Esophagus (tissue), 2 donors: Measurements from ENCODE around the gene KIZ. TPM values are rescaled to one million over a fixed set of nuclear protein-coding genes. Genes with fewer than 3 reads are reported as not detected.
A peak's percentile ranks its signal among the peaks of the same experiment; 100 is the strongest.

Source experiments
- H3K27ac ChIP-seq, 2 donors: one replicate each; pipeline ENCODE4 v1.5.1; 2013; ENCODE audit warnings: low read depth in 2 of 2, mild to moderate bottlenecking in 2 of 2, inconsistent platforms in 1 of 2, low read length in 1 of 2, moderate library complexity in 1 of 2
- H3K27me3 ChIP-seq, 2 donors: one replicate each; pipeline ENCODE4 v1.6.1; 2013; ENCODE audit warnings: low read length in 2 of 2, control low read depth in 1 of 2, mild to moderate bottlenecking in 1 of 2; ENCODE audit not compliant: insufficient read depth in 2 of 2, control insufficient read depth in 1 of 2
- H3K36me3 ChIP-seq, 2 donors: one replicate each; pipeline ENCODE4 v1.6.1; 2013; ENCODE audit warnings: low read length in 1 of 2; ENCODE audit not compliant: control insufficient read depth in 2 of 2, insufficient read depth in 2 of 2
- H3K4me1 ChIP-seq, 2 donors: one replicate each; pipeline ENCODE4 v1.6.1; 2013; ENCODE audit warnings: low read length in 1 of 2; ENCODE audit not compliant: control insufficient read depth in 2 of 2, insufficient read depth in 2 of 2
- H3K4me3 ChIP-seq, 2 donors: one replicate each; pipeline ENCODE4 v1.5.1; 2013; ENCODE audit warnings: low read length in 2 of 2, mild to moderate bottlenecking in 2 of 2, low read depth in 1 of 2, moderate library complexity in 1 of 2
- H3K9me3 ChIP-seq, 2 donors: one replicate each; pipeline ENCODE4 v1.6.1; 2013; ENCODE audit warnings: mild to moderate bottlenecking in 2 of 2, low read depth in 1 of 2, low read length in 1 of 2, moderate library complexity in 1 of 2; ENCODE audit not compliant: control insufficient read depth in 2 of 2, insufficient read depth in 1 of 2
- WGBS, 2 donors: extraction: QIAGEN DNeasy Blood & Tissue Kit; methylation state at CpG; one replicate each; pipeline ENCODE4 v1.1.7; 2013; 5-methylcytosine and 5-hydroxymethylcytosine counted together
- polyA plus RNA-seq, 2 donors: library from polyadenylated mRNA; stranded (reverse); fragments of 200-250 nt; gene quantifications; one replicate each; pipeline ENCODE4 v1.2.3, GENCODE V29; 2013
- donor health status: healthy with polysubstance abuse.
- donor health status: Bipolar disorder and iron deficiency.

Gene KIZ
- polyA plus RNA-seq, 2 donors = 4.0 to 5.7 TPM

DNA sequence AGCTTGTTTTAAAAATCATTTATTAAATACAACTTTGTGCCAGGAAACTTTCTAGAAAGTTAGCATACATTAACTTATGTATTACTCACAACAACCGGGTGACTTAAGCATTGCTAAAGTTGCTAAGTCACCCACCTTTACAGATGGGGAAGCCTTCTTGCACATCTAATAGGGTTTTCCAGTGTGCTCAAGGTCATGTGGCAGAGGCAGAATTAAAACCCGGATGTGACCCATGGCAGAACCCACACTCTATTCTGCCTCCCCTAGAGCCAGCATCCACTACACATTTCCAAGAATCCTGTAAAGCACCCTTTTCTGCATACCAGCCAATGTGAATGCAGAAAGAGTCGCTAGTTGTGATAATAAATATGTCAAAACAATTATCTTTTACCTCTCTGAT is 33.1 kb upstream of the KIZ start:
- Histone ChIP-seq H3K27ac (no peak overlapping the region), H3K9me3 (no peaks in the 10 kb centered on the region), H3K4me3 (no peak overlapping the region), H3K27me3 (peaks cover 0 to 4% of the 10 kb centered on the region in 2 donors), H3K36me3 (no peaks in the 10 kb centered on the region), H3K4me1 (peaks cover 0 to 2% of the 10 kb centered on the region in 2 donors)
- WGBS, 2 donors = 68 to 78% methylated on average over 3 of the region's 3 CpGs

DNA sequence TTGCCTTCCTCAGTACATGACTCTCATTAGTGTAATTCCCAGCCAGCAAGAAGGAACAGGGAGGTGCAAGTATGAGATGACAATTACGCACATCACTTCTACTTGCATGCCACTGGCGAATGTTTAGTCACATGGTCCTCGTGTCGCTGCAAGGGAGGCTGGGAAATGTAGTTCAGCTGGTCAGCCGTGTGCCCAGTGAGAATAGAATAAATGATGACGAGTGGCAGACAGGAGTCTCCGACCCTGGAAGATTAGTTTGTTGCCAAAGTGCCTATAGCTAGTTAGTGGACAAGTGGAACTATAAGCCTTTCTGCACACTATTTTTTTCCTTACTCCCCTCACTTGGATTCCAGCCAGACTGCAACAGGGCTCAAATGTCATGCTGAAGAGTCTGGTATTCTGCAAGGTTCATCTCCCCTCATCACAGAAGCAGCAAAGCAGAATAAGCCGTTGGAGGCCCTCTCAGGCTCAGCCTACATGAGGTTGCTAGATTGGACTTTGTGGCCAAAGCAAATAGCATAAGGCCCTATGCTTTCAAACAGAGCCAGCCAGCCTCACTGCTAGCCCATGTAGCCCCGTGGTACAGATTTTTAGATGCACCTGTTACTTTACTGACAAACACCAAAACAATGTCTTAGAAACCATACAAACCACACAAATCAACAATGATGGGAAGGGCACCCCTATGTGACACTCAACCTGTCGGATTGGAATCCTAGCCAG is 29.4 kb upstream of the KIZ start:
- H3K36me3 ChIP-seq = no peaks in the 10 kb centered on the region
- no peak overlapping the region for H3K27ac ChIP-seq
- no peak overlapping the region for H3K4me3 ChIP-seq
- WGBS, 2 donors = 40 to 44% methylated on average over 10 of the region's 10 CpGs
- peaks cover 2 to 11% of the 10 kb centered on the region in 2 donors for H3K4me1 ChIP-seq
- H3K27me3 ChIP-seq = peaks cover 0 to 20% of the 10 kb centered on the region in 2 donors
- peaks cover 0 to 3% of the 10 kb centered on the region in 2 donors for H3K9me3 ChIP-seq

DNA sequence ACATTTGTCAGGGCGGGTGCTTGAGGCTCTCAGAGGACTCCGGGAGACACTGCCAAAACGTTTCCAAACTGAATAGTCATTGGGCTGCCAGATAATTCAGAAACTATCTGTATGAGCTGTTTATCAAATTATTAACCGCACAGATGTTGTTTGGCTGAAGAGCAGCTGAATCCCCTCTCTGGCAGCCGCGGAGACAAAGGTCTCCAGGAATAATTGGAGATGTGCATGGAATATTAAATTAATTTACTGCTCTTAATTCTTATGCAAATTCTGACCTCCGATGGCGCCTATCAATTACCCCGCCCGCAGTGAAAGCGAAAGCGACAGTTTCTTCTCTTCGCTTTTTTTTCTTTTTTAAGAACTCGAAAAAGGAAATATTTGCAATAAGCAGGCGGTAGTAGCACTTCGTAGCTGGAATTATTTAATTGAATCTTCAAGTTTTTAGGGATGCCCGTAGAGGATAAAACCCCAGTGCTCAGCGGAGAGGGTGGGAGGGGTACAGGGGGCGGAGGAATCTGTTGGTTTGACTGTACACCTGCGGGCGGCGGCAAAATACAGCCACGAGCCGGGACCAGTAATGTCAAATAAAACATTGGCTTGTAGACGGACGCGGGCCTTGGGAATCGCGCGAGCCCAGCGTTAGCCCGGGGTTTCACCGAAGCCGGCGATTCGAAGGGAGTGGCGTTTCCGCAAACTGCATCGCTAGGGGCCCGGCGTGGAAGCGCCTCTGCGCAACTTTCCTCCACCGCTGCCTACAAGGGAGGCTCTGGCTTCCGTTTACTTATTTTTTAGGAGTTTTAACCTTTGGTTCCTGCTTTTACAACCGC is 25.9 kb upstream of the KIZ start:
- Histone ChIP-seq H3K9me3 (peaks cover 0 to 3% of the 10 kb centered on the region in 2 donors), H3K27me3 (peaks cover 4 to 46% of the 10 kb centered on the region in 2 donors)

DNA sequence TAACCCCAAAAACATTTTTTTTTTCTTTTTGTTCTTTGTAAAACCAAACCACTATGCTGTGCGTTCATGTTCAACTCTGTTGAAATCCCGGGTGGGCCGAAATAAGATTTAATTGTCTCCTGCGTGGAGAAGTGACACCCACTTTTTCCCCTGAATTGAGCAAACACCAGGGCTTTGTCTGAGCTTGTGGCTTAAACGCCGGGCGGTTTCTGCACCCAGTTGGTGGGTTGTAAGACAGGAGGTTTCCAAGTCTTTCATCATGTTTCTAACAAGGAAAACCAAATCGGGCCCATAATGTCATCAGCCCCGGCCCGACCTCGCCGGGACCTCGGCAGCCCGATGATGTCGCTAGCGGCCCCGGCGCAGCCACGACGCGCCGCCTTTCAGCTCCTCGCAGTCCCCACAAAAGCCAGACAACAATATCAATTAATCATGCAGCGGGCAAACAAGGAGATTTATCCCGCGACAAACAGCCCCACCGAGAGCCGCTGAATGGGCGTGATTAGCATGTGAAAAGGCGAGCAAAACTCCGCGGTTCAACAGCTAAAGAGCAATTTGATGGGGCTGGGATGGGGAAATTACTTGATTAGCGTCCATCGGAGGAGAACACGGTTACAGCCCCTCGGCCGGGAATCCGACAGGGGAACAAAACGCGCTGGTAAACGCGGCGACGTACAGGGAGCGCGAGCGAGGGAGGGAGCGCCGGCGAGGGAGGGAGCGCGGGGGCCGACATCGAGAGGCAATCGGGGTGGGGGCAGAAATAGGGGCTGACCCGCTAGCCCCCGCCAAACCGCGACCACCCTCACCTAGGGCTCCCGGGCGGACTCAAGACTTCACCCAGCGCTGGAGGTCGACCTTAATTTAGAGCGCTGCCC is 25.1 kb upstream of the KIZ start:
- WGBS, 2 donors = 5 to 6% methylated on average over 63 to 64 of the region's 64 CpGs
- H3K36me3 ChIP-seq = no peaks in the 10 kb centered on the region
- peak overlapping the region; percentile 18 to 60 for H3K4me3 ChIP-seq
- H3K4me1 ChIP-seq = peaks cover 20 to 30% of the 10 kb centered on the region in 2 donors
- H3K27me3 ChIP-seq = peaks cover 4 to 55% of the 10 kb centered on the region in 2 donors
- H3K9me3 ChIP-seq = peaks cover 0 to 3% of the 10 kb centered on the region in 2 donors
- H3K27ac ChIP-seq = no peak overlapping the region

More for the DNA sequence above, 25.9 kb upstream of the KIZ start:
- 4 to 7% methylated on average over 46 of the region's 46 CpGs for WGBS, 2 donors
- Histone ChIP-seq H3K27ac (no peak overlapping the region), H3K4me1 (peaks cover 15 to 23% of the 10 kb centered on the region in 2 donors), H3K4me3 (peak overlapping the region; percentile 18 to 60), H3K36me3 (no peaks in the 10 kb centered on the region)

DNA sequence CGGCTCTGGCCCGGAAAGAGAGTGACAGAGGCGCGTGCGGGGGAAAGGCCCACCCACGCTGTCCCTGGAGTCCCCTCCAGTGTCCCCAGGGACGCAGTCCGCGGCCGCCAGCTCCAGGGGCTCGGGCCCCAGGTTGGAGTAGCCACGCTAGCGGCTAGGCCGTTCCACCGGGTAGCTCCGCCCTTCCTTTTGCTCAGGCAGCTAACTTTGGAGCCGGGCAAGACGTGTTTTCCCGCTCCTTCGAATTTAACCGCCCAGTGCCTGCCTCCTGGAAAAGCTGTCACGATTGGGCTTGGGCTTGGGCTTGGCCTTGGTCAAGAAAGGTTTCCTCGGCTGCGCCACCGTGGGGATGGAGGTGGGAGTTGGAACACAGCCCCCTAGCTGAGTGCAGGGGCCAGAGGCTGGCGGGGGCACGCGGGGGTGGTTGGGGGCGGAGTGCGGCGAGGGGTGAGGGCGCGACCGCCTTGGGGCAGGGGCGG is 24.4 kb upstream of the KIZ start:
- Histone ChIP-seq H3K4me1 (peaks cover 20 to 34% of the 10 kb centered on the region in 2 donors), H3K27me3 (peaks cover 7 to 56% of the 10 kb centered on the region in 2 donors), H3K36me3 (no peaks in the 10 kb centered on the region), H3K27ac (no peak overlapping the region), H3K4me3 (peak overlapping the region; percentile 15 to 60), H3K9me3 (peaks cover 0 to 3% of the 10 kb centered on the region in 2 donors)
- WGBS, 2 donors = 7 to 9% methylated on average over 26 to 35 of the region's 35 CpGs

DNA sequence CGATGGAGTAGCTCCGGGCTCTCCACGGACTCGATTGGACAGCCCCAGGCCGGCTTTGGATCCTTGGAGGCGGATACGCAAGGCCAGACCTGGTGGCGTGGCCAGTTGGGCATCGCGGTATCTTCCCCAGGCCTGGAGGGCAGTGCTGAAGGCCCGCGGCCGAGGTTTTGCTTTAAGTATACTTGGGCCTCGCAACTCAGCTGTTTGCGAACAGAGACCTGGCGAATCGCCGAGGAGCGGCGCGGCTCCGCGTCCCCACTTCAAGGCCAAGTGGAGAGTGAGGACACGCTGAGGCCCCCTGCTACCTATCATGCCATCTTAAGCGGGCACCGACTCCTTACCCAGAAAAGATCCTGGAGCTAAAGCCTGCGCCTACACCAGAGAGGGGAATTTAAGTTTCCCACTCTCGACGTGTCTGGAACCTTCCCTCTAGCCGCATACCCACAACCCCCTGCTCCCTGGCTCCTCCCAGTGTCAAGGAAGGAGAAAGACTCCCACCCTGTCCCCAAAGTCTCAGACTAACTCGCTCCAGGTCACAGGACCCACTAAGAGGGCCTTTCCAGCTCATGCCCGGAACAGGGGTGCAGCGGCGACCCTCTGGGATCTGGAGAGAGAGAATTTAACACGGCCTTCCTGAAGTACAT is 23.8 kb upstream of the KIZ start:
- 9% methylated on average over 34 to 35 of the region's 35 CpGs for WGBS, 2 donors
- Histone ChIP-seq H3K27me3 (peaks cover 7 to 56% of the 10 kb centered on the region in 2 donors), H3K27ac (no peak overlapping the region), H3K36me3 (no peaks in the 10 kb centered on the region), H3K4me3 (peak overlapping the region; percentile 25 to 60), H3K4me1 (peaks cover 20 to 34% of the 10 kb centered on the region in 2 donors), H3K9me3 (peaks cover 0 to 3% of the 10 kb centered on the region in 2 donors)

DNA sequence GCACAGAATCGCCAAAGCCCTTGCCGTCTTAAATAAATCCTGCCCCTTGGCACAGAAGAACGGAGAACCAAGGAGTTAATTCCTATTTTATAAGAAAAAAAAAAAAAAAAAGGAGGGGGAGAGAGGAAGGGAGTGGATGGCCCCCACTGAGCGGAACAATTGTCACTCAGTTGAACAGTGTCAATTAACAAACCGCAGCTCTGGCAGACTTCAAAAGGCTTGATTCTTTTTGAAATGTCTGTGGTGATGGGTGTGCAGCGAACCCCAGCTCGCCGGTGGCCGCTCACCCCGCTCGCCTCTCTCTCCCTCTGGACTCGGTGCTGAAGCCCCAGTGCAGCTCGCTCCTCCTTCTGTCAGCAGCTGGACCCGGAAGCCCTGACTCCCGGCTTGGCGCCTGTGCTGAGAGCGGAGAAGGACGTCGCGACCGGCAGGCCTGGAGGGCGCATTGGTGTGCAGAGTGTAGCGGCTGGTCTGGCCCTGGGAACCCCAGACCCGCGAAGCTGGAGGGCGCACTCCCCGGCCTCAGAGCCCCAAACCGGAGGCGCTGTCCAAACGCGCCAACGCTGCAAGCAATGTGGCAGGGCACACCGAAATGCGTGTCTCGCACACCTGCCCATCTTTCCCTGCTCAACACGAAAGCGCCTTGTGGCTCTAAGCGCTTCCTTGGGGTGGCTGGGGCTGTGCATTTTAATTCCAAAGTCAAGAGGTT is 23.1 kb upstream of the KIZ start:
- WGBS, 2 donors = 2 to 3% methylated on average over 38 of the region's 38 CpGs
- peaks cover 0 to 3% of the 10 kb centered on the region in 2 donors for H3K9me3 ChIP-seq
- no peaks in the 10 kb centered on the region for H3K36me3 ChIP-seq
- H3K4me3 ChIP-seq = peak overlapping the region in 1 of 2 donors; percentile 60
- peaks cover 7 to 56% of the 10 kb centered on the region in 2 donors for H3K27me3 ChIP-seq
- no peak overlapping the region for H3K27ac ChIP-seq
- H3K4me1 ChIP-seq = peaks cover 20 to 34% of the 10 kb centered on the region in 2 donors

DNA sequence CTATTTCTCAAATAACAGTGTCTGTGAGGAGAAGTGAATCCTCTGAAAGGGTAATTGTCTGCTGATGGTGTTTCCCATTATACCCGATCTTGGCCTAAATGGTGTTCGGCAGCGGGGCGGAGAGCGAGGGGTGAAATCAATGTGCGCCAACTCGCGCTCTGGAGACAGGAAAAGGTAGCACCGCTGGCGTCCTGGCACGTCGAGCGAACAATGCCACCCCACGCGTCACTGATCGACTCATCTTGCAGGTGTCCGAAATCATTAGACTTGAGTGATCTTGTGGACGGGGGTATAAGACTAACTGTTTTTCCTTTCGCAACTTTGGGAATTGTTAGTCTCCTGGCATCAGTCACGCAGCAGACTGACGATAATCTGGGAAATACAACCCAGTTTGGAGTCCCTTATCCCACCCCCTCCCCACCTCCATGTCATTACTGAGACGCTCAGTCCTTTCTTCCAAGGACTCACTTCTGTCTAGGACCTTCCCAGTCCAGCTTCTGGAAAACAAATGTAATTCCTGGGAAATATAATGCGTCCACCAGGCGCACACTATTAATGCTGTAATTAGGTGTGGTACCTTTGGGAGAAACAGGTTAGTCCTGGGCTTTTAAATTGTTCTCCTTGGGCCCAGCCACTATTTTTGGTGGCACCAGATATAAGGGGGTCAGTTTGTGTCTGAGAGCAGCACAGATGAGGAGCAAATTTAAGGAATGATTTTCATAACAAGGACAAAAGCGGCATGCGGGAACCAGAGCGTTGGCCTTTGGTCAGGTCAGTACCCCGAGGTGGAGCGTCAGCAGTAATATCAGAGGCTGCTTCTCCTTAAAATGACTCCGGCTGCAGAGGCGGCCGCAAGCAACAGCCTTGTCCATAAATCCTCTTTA is 22.1 kb upstream of the KIZ start:
- 18 to 20% methylated on average over 32 of the region's 32 CpGs for WGBS, 2 donors
- Histone ChIP-seq H3K9me3 (peaks cover 0 to 3% of the 10 kb centered on the region in 2 donors), H3K36me3 (no peaks in the 10 kb centered on the region), H3K27me3 (peaks cover 7 to 58% of the 10 kb centered on the region in 2 donors), H3K4me3 (no peak overlapping the region), H3K4me1 (peaks cover 20 to 34% of the 10 kb centered on the region in 2 donors), H3K27ac (no peak overlapping the region)
